Testis (tissue), 3 donors: Measurements from ENCODE around the gene ZNF618. TPM values are rescaled to one million over a fixed set of nuclear protein-coding genes. Genes with fewer than 3 reads are reported as not detected.

ENCODE experiments used
- DNase-seq: peaks from one replicate; pipeline ENCODE4 v3.0.0-alpha.2; 2019
- H3K27ac ChIP-seq, 2 donors: fragments of 200-600 bp; sonication (generic); one replicate each; pipeline ENCODE4 v1.5.1; 2019
- H3K27me3 ChIP-seq: fragments of 200-600 bp; sonication (generic); one replicate; pipeline ENCODE4 v1.5.1; 2019
- H3K36me3 ChIP-seq: fragments of 200-600 bp; sonication (generic); one replicate; pipeline ENCODE4 v1.5.1; 2017; ENCODE audit warnings: low read depth; ENCODE audit errors: missing control alignments
- H3K4me1 ChIP-seq: fragments of 200-600 bp; sonication (generic); one replicate; pipeline ENCODE4 v1.5.1; 2019
- H3K4me3 ChIP-seq, 2 donors: fragments of 200-600 bp; sonication (generic); one replicate each; pipeline ENCODE4 v1.5.1; 2017 to 2019
- H3K9me3 ChIP-seq: fragments of 200-600 bp; sonication (generic); one replicate; pipeline ENCODE4 v1.5.1; 2017
- CTCF ChIP-seq, 3 experiments: fragments of 450-650 bp in 2 of 3; fragments of 200-600 bp in 1 of 3; sonication (generic) in 1 of 3; IDR thresholded peaks; one replicate each; pipeline ENCODE4 v1.5.1; 2016 to 2019; ENCODE audit warnings: antibody characterized with exemption in 3 of 3, mild to moderate bottlenecking in 2 of 3, moderate library complexity in 1 of 3
- POLR2A ChIP-seq: fragments of 450-650 bp; IDR thresholded peaks from one replicate; pipeline ENCODE4 v1.6.1; 2017; ENCODE audit warnings: antibody characterized with exemption, mild to moderate bottlenecking, moderate library complexity
- WGBS, 2 donors: methylation state at CpG; one replicate each; pipeline ENCODE4 v1.1.5; 2018; 5-methylcytosine and 5-hydroxymethylcytosine counted together
- intact Hi-C: fragments of 100-400 bp; cut with DNase I; formaldehyde crosslinking; loops from one replicate; pipeline ENCODE4 v1.15.1; 2023; ENCODE audit warnings: low total_unique reads
- polyA plus RNA-seq: library from polyadenylated mRNA; stranded (reverse); fragments of 350-450 nt; fragmentation: Illumina TruSeq; extraction: RNeasy Lipid Tissue Mini Kit (QIAGEN cat#74804); gene quantifications from one replicate; pipeline ENCODE4 v1.2.3, GENCODE V29; 2014; ENCODE audit warnings: low read depth, low replicate concordance; ENCODE audit not compliant: insufficient read depth
- total RNA-seq, 2 donors: library from RNA; depleted of rRNA; stranded (reverse); fragments of >200 nt; gene quantifications; one replicate each; pipeline ENCODE4 v1.2.3, GENCODE V29; 2016

The ZNF618 gene
- total and polyA plus RNA-seq, 3 donors from 2014 or later, result 6.8 to 15.2 (median 14.6) TPM

DNA sequence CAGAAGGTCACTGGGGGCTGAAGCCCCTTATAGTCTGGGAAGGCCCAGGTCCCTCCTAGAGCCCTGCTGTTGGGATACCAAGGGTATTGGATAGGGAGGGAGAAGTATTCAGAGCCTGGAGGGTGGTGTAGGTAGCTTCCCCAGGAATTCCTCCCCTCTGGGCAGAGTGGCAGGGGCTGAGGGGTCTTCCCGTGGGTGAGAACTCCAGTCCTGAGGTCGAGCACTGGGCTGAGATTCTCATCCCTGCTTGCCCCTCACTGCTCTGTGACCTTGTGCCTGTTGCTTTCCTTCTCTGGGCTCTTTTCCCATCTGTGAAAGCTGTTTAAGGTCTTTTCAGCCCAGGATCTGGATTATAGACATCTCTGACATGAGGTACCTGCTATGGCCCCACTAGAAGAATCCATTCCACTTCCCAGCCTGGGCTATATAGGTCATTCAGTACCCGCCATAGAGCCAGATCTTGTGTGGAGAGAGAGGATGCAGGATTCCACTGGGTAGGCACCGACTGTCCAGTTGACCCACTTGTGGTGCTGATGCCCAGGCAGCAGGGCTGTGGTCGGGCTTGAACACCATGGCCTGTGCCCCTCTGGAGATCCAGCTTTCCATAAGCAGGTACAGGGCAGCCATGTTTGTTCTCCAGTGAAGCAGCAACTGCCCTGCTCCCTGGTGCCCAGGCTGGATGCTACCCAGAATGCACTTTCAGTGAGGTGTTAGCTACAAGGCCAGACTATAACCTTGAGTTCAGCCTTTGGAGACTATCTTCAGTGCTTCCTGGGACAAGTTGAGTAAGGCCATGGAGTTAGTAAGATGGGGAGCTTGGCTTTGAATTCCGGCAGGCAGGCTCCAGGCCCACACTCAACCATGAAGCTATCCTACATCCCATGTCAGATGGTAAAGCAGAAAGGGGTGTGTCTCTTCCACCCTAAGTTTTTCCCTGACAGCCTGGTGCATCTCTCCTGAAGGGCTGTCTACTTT lies 141.9 kb downstream of the ZNF618 start:
- H3K27me3 ChIP-seq, result no peaks in the 10 kb centered on the region
- no peak for TF ChIP-seq POLR2A
- TF ChIP-seq CTCF (IDR thresholded peaks at IDR 0.05), result no peak
- no peaks in the 10 kb centered on the region for H3K36me3 ChIP-seq
- no peaks in the 10 kb centered on the region for H3K9me3 ChIP-seq
- 81 to 95% methylated on average over 4 to 6 of the region's 6 CpGs for WGBS, 2 donors
- H3K4me1 ChIP-seq, result no peaks in the 10 kb centered on the region
- intact Hi-C loops, result no loop called here
- no peak overlapping the region for H3K4me3 ChIP-seq
- peak; percentile 5 for DNase-seq
- no peak overlapping the region for H3K27ac ChIP-seq

GRCh38 chr9:114021578-114021977 lies 145.5 kb downstream of the ZNF618 start:
- TF ChIP-seq CTCF (IDR thresholded peaks at IDR 0.05) (no peak), POLR2A (no peak)
- H3K27me3 ChIP-seq, result no peaks in the 10 kb centered on the region

DNA sequence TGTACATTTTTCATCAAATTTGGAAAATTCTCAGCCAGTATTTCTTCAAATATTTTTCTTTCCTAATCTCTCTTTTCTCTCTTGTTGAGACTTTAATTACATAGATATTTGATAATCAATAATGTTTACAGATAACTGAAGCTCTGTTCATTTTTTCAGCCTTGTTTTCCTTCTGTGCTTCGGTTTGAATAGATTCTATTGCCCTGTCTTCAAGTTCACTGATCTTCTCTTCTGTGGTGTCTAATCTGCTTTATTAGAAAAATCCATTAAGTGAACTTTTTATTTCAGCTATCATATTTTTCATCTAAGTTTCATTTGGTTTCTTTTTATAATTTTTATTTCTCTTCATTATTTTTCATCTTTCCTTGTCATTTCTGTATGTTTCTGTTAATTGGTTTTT lies 147.9 kb downstream of the ZNF618 start:
- no peak overlapping the region for H3K27ac ChIP-seq
- no peak overlapping the region for H3K4me3 ChIP-seq
- no peaks in the 10 kb centered on the region for H3K4me1 ChIP-seq
- no peak for TF ChIP-seq CTCF (IDR thresholded peaks at IDR 0.05)
- DNase-seq, result no peak
- 96 to 98% methylated on average over 1 of the region's 1 CpG for WGBS, 2 donors
- no peaks in the 10 kb centered on the region for H3K27me3 ChIP-seq
- H3K9me3 ChIP-seq, result no peaks in the 10 kb centered on the region
- H3K36me3 ChIP-seq, result no peaks in the 10 kb centered on the region
- intact Hi-C loops, result no loop called here

More at GRCh38 chr9:114021578-114021977, 145.5 kb downstream of the ZNF618 start:
- intact Hi-C loops, result no loop called here
- DNase-seq, result no peak
- no peaks in the 10 kb centered on the region for H3K9me3 ChIP-seq
- no peak overlapping the region for H3K4me3 ChIP-seq
- no peak overlapping the region for H3K27ac ChIP-seq
- no peaks in the 10 kb centered on the region for H3K36me3 ChIP-seq
- no peaks in the 10 kb centered on the region for H3K4me1 ChIP-seq
- WGBS, 2 donors, result 92 to 93% methylated on average over 3 of the region's 3 CpGs

- no peaks in the 10 kb centered on the region for H3K36me3 ChIP-seq
- H3K27ac ChIP-seq, result no peak overlapping the region
- no peaks in the 10 kb centered on the region for H3K4me1 ChIP-seq
- H3K4me3 ChIP-seq, result no peak overlapping the region
- no peak for TF ChIP-seq CTCF (IDR thresholded peaks at IDR 0.05)
- H3K27me3 ChIP-seq, result no peaks in the 10 kb centered on the region
- DNase-seq, result no peak
- no peaks in the 10 kb centered on the region for H3K9me3 ChIP-seq
- 97 to 98% methylated on average over 3 of the region's 3 CpGs for WGBS, 2 donors
- intact Hi-C loops, result no loop called here
Observed at GRCh38 chr9:114025196-114025753, 149.2 kb downstream of the ZNF618 start.
